ENCODE results near the gene KIAA2012. TPM values are rescaled to one million over a fixed set of nuclear protein-coding genes. Genes with fewer than 3 reads are reported as not detected.
A peak's percentile ranks its signal among the peaks of the same experiment; 100 is the strongest.

KIAA2012 gene
- total and polyA plus RNA-seq, 2 of the 4 experiments (the other 2 are of a cell fraction) = under 0.01 to 0.09 TPM

- Histone ChIP-seq H3K36me3 (ENCODE audit: control insufficient read depth, insufficient read depth, low read length) (peaks cover 16% of the 10 kb centered on the region), H3K4me1 (ENCODE audit: control insufficient read depth, insufficient read depth, low read length) (peaks cover 6% of the 10 kb centered on the region), H2AK9ac (replicated peaks; ENCODE audit: low read depth, low read length, poor library complexity) (no peak overlapping the region), H3K23ac (ENCODE audit: low read depth, low read length) (peak overlapping the region; percentile 90; the same call in 1 of the 2 replicates), H3K79me1 (ENCODE audit: low read depth in 1 of 2, low read length in 2 of 2) (peaks cover 0 to 23% of the 10 kb centered on the region in 2 experiments; a peak in 3 of 4 replicates), H3K9me1 (ENCODE audit: insufficient read depth, low read length) (peaks cover 5% of the 10 kb centered on the region; the same call in 1 of the 2 replicates), H3K4ac (ENCODE audit: low read depth, low read length) (peak overlapping the region; percentile 89; the same call in 1 of the 2 replicates), H3K14ac (replicated peaks; ENCODE audit: low read depth, low read length) (peak overlapping the region; percentile 98), H2BK15ac (ENCODE audit: low read depth, low read length) (peak overlapping the region; percentile 20; the same call in 2 of the 3 replicates), H4K8ac (ENCODE audit: low read depth in 2 of 2, low read length in 2 of 2) (peak overlapping the region; percentile 46 to 62; a peak in 3 of 4 replicates), H3K9me3 (ENCODE audit: control insufficient read depth, insufficient read depth, low read length) (no peaks in the 10 kb centered on the region), H2BK5ac (ENCODE audit: low read depth, low read length, poor library complexity, severe bottlenecking) (peak overlapping the region; percentile 96), H2AK5ac (ENCODE audit: low read depth, low read length) (no peak overlapping the region), H2BK120ac (ENCODE audit: low read depth, low read length) (peak overlapping the region; percentile 86; the same call in 1 of the 2 replicates), H3K4me3 (ENCODE audit: insufficient read depth, low read depth, low read length) (peak overlapping the region; percentile 73; the same call in 1 of the 2 replicates), H2AFZ (replicated peaks; ENCODE audit: low read length, poor library complexity) (no peak overlapping the region), H3K27me3 (ENCODE audit: control insufficient read depth, insufficient read depth, low read length) (no peaks in the 10 kb centered on the region), H4K91ac (ENCODE audit: insufficient read depth, low read depth, low read length) (peak overlapping the region; percentile 80; the same call in 1 of the 2 replicates), H4K20me1 (ENCODE audit: insufficient read depth, low read length) (peaks cover 20% of the 10 kb centered on the region), H3K4me2 (ENCODE audit: low read depth, low read length) (peak overlapping the region; percentile 92), H3K18ac (ENCODE audit: low read depth, low read length) (peak overlapping the region; percentile 93), H2BK20ac (ENCODE audit: low read depth, low read length) (no peak overlapping the region), H4K5ac (ENCODE audit: low read depth, low read length) (peak overlapping the region; percentile 34; the same call in 1 of the 2 replicates), H3K27ac (ENCODE audit: insufficient read depth, low read length) (peak overlapping the region; percentile 98), H3K9ac (ENCODE audit: low read depth, low read length) (peak overlapping the region; percentile 98), H3K56ac (ENCODE audit: extremely low read depth, insufficient read depth, low read length) (0 out of 2 replicates have a peak overlapping the region, but pooled peaks have one; percentile 23)
- WGBS, 2 experiments (ENCODE audit: extremely low coverage in 2 of 2, insufficient read length in 1 of 2) = no CpG with 5 or more reads among the region's 4 CpGs
- dilution Hi-C loops (cut with HindIII; ENCODE audit: low sequenced_read_pairs, unreplicated experiment) (no loop called here), in situ Hi-C loops (cut with MboI; ENCODE audit: low sequenced_read_pairs) (no loop called here), intact Hi-C loops (cut with micrococcal nuclease) (loop anchor here (5.0 to 10.0 kb wide), 2 partner anchors 59 to 343 kb away; partner anchors contain the start of gene BMPR2)
- CTCF ChIA-PET = interaction anchor here (1.1 to 1.6 kb wide), 3 partner anchors 13 to 171 kb away, joined by 3 to 4 read pairs (median 3); no protein-coding TSS in a partner anchor
- no peak for TF ChIP-seq MXI1 (IDR thresholded peaks at IDR 0.05; ENCODE audit: borderline replicate concordance, low read depth, low read length)
- TF ChIP-seq RCOR1 (IDR thresholded peaks at IDR 0.05; ENCODE audit: insufficient replicate concordance, low read length) = no peak
- no peak for TF ChIP-seq ELK1 (IDR thresholded peaks at IDR 0.05; ENCODE audit: borderline replicate concordance, low read depth, low read length)
- TF ChIP-seq RAD21 (IDR thresholded peaks at IDR 0.05; ENCODE audit: low read length) = no peak
- TF ChIP-seq CHD1 (IDR thresholded peaks at IDR 0.05; ENCODE audit: low read depth, low read length) = no peak
- TF ChIP-seq NFE2L2 (IDR thresholded peaks at IDR 0.05; ENCODE audit: low read depth, low read length) = no peak
- no peak for TF ChIP-seq RFX5 (IDR thresholded peaks at IDR 0.05; ENCODE audit: low read depth, low read length)
- no peak for TF ChIP-seq POLR2A (IDR thresholded peaks at IDR 0.05; ENCODE audit: low read depth, low read length)
- no peak for TF ChIP-seq MAZ (IDR thresholded peaks at IDR 0.05; ENCODE audit: borderline replicate concordance, low read depth, low read length)
- no peak for TF ChIP-seq CEBPB (IDR thresholded peaks at IDR 0.05; ENCODE audit: low read depth, low read length)
- no peak for TF ChIP-seq BHLHE40 (IDR thresholded peaks at IDR 0.05; ENCODE audit: low read depth, low read length)
- TF ChIP-seq MAFK (IDR thresholded peaks at IDR 0.05; ENCODE audit: low read depth, low read length) = no peak
- no peak for TF ChIP-seq SMC3 (IDR thresholded peaks at IDR 0.05; ENCODE audit: low read depth, low read length)
- no peak for TF ChIP-seq CTCF (conservative IDR thresholded peaks at IDR 0.05; ENCODE audit: low read depth, low read length)
- POLR2A ChIA-PET (ENCODE audit: unreplicated experiment) = interaction anchor here (0.5 kb wide), 1 partner anchor 234 kb away, joined by 8 read pairs; no protein-coding TSS in a partner anchor
- DNase-seq (no peak), ATAC-seq (ENCODE audit: low read depth) (no peak)
- no TSS peak for BruUV-seq (replicated peaks)
These were observed 41.7 kb upstream of the KIAA2012 start for GRCh38 chr2:202031246-202031951.

Data from IMR-90 (cell line).